SK-N-MC (cell line): ENCODE data around the gene XAF1.
"Not testable (repeated sequence)": the region's sequence is repeated elsewhere in the genome, so short reads cannot be mapped to it uniquely, and the experiment has no call there.

Source experiments
- DNase-seq: peaks from one replicate; pipeline ENCODE4 v3.0.0-alpha.2; 2011; ENCODE audit warnings: low read depth, low spot score
- H3K27ac ChIP-seq: fragments of 200-600 bp; sonication (generic); 2 replicates; pipeline ENCODE4 v1.5.1; 2016; ENCODE audit warnings: mixed run types
- H3K36me3 ChIP-seq: fragments of 200-600 bp; sonication (generic); 2 replicates; pipeline ENCODE4 v1.6.1; 2017; ENCODE audit warnings: antibody characterized with exemption, low read length, mixed read lengths; ENCODE audit not compliant: insufficient read depth
- H3K4me3 ChIP-seq: fragments of 200-600 bp; sonication (generic); 2 replicates; pipeline ENCODE4 v1.5.1; 2016
- H3K9ac ChIP-seq: fragments of 200-600 bp; sonication (generic); 2 replicates; pipeline ENCODE4 v1.8.0; 2017; ENCODE audit warnings: mixed run types, mixed read lengths; ENCODE audit not compliant: insufficient read length
- H3K9me3 ChIP-seq: fragments of 200-600 bp; sonication (generic); 2 replicates; pipeline ENCODE4 v1.6.1; 2017; ENCODE audit warnings: low read depth, mild to moderate bottlenecking, antibody characterized with exemption, low read length, moderate library complexity, mixed read lengths
- EZH2 ChIP-seq: fragments of 200-600 bp; sonication (generic); IDR thresholded peaks from one replicate; pipeline ENCODE4 v1.6.1; 2017; ENCODE audit warnings: antibody characterized with exemption
- FOXP2 ChIP-seq: optimal IDR thresholded peaks from 2 replicates; pipeline ENCODE3; 2011; ENCODE audit warnings: mild to moderate bottlenecking, moderate library complexity; ENCODE audit not compliant: insufficient read depth; ENCODE audit errors: extremely low read length, control extremely low read depth
- POLR2AphosphoS5 ChIP-seq: IDR thresholded peaks from 2 replicates; pipeline ENCODE4 v1.6.1; 2012; ENCODE audit warnings: mild to moderate bottlenecking, low read depth, low read length, borderline replicate concordance

XAF1 gene

DNA sequence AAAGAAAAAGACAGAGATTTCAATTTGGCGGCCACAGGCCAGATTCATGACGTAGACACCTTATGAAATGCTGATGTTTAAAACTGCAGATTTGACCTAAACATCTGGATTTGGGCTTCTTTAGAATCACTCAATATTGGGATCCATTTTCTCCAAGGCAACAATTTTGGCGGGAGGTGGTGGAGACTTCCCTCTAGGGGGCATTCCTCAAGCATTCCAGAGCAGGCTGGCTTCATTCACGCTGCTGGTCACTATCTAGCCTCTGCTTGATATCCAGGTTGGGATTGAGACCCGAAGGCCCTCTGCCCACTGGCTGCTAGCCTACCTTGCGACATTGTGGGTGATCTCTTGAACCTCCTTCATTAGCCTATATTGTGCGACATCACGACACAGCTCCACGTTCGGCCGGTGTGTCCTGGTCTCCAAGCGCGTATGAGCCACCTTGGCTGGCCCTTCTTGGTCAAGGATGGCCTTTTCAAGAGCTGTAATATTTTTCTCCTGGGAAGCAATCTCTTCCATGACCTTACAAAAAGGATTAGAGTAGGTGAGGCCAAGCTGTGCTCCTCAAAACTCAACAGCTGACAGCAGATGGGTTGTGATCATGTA, 44.7 kb downstream of the XAF1 start:
- H3K9ac ChIP-seq, result no peak overlapping the region
- TF ChIP-seq POLR2AphosphoS5 (no peak), FOXP2 (no peak), EZH2 (no peak)
- no peaks in the 10 kb centered on the region for H3K36me3 ChIP-seq
- H3K4me3 ChIP-seq, result no peak overlapping the region
- no peaks in the 10 kb centered on the region for H3K9me3 ChIP-seq
- H3K27ac ChIP-seq, result no peak overlapping the region
- no peak for DNase-seq

GRCh38 chr17:6811510-6811909, 55.7 kb downstream of the XAF1 start:
- Histone ChIP-seq H3K9me3 (no peaks in the 10 kb centered on the region), H3K4me3 (no peak overlapping the region), H3K9ac (no peak overlapping the region), H3K27ac (no peak overlapping the region), H3K36me3 (no peaks in the 10 kb centered on the region)
- TF ChIP-seq POLR2AphosphoS5, result no peak
- no peak for TF ChIP-seq EZH2
- no peak for TF ChIP-seq FOXP2
- DNase-seq, result no peak

GRCh38 chr17:6812295-6812694, 56.4 kb downstream of the XAF1 start:
- Histone ChIP-seq H3K36me3 (no peaks in the 10 kb centered on the region), H3K9ac (no peak overlapping the region), H3K9me3 (no peaks in the 10 kb centered on the region), H3K27ac (no peak overlapping the region), H3K4me3 (no peak overlapping the region)
- DNase-seq, result no peak
- no peak for TF ChIP-seq FOXP2
- TF ChIP-seq EZH2, result no peak
- TF ChIP-seq POLR2AphosphoS5, result no peak

DNA sequence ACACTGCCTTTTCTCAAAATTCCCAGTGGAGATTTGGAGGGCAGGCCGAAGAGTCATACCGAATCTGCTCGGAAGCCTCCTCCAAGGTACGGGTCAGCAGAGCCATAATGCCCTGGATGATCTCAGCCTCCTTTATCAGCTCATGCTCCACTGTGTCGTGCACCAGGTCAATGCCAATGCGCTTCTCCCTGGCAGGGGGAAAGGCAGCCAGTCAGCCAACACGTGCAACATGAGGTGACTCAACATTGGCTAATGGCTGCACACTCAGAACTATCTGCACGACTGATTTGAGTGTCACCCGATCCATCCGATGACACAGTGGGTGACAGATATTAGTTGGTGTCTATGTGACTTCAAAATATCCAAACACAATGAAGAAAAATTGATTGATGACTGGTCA, 59.9 kb downstream of the XAF1 start:
- Histone ChIP-seq H3K9ac (no peak overlapping the region), H3K9me3 (no peaks in the 10 kb centered on the region), H3K36me3 (no peaks in the 10 kb centered on the region), H3K27ac (no peak overlapping the region), H3K4me3 (no peak overlapping the region)
- no peak for TF ChIP-seq FOXP2
- no peak for TF ChIP-seq EZH2
- no peak for TF ChIP-seq POLR2AphosphoS5
- DNase-seq, result no peak

DNA sequence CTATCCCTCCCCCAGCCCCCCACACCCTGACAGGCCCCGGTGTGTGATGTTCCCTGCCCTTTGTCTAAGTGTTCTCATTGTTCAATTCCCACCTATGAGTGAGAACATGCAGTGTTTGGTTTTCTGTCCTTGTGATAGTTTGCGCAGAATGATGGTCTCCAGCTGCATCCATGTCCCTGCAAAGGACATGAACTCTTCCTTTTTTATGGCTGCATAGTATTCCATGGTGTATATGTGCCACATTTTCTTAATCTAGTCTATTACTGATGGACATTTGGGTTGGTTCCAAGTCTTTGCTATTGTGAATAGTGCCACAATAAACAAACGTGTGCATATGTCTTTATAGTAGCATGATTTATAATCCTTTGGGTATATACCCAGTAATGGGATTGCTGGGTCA, 60.5 kb downstream of the XAF1 start:
- not testable (repeated sequence) for H3K4me3 ChIP-seq, H3K27ac ChIP-seq, H3K9me3 ChIP-seq, H3K9ac ChIP-seq, DNase-seq, H3K36me3 ChIP-seq

DNA sequence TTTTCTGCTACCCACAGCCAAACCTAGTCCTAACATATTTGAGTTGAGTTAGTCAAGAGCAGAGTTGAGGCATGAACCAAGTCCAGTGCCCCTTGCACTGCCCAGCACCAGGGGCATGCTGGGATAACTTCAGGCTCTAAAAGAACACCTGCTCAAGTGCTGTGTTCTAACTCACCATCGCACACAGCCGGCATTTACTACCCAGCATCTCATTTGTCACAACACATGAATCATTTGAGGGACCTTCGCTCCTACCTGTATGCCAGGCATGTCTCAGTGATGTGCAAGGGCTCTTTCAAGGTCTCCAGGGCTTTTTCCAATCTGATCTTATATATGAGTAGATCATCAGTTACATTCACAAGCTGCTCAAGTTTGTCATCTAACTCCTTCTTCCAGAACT, 63.1 kb downstream of the XAF1 start:
- Histone ChIP-seq H3K4me3 (no peak overlapping the region), H3K36me3 (no peaks in the 10 kb centered on the region), H3K9ac (no peak overlapping the region), H3K9me3 (no peaks in the 10 kb centered on the region), H3K27ac (no peak overlapping the region)
- no peak for DNase-seq
- TF ChIP-seq EZH2 (no peak), POLR2AphosphoS5 (no peak), FOXP2 (no peak)

DNA sequence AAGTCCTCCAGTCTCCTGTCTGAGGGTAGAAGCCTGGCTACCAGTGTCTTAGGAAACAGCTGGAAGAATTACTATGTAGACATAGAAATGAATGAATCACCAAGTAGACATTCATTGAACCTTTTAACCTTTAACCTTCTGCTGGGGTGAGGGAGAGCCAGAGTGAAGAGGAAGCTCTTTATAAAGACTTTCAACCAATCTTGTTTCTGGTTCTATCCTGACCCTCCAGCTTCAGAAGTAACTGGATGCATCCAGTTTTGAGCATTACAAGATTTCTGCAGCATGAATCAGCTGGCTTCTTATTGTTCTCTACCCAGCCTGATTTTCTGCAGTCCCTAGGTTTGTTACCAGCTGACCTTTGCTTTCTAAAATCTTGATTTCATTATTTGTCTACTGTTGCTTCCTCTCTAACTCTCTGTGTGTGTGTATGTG, 67.2 kb downstream of the XAF1 start:
- Histone ChIP-seq H3K36me3 (no peaks in the 10 kb centered on the region), H3K9ac (no peak overlapping the region), H3K27ac (no peak overlapping the region), H3K9me3 (no peaks in the 10 kb centered on the region), H3K4me3 (no peak overlapping the region)
- no peak for TF ChIP-seq POLR2AphosphoS5
- TF ChIP-seq EZH2, result no peak
- TF ChIP-seq FOXP2, result no peak
- DNase-seq, result no peak
